Pulmonary artery endothelial cell (primary cell): ENCODE measurements around the gene BLVRA. TPM values are rescaled to one million over a fixed set of nuclear protein-coding genes. Genes with fewer than 3 reads are reported as not detected.
"Not testable (repeated sequence)": the region's sequence is repeated elsewhere in the genome, so short reads cannot be mapped to it uniquely, and the experiment has no call there.

Experiments used
- DNase-seq: peaks from one replicate; pipeline ENCODE4 v3.0.0-alpha.2; 2011; ENCODE audit warnings: low read depth, low spot score
- total RNA-seq: library from RNA; depleted of rRNA; stranded (reverse); fragments of >200 nt; gene quantifications from 2 replicates; pipeline ENCODE4 v1.2.3, GENCODE V29; 2014

The BLVRA gene
- total RNA-seq, 1 donor from 2014 or later, result 40.1 TPM

DNA sequence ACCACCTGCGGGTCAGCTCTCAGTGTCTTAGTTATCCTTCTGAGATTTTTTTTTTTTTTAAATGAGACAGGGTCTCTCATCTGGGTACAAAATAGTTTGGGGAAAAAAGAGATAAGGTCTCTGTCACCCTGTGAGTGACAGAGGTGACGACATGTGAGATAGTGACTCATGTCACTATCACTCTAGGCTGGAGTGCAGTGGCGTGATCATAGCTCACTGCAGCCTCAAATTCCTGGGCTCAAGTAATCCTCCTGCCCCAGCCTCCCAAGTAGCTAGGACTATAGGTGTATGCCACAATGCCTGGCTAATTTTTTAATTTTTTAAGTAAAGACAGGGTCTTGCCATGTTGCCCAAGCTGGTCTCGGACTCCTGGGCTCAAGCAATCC is 10.4 kb downstream of the BLVRA start:
- DNase-seq, result no peak

DNA sequence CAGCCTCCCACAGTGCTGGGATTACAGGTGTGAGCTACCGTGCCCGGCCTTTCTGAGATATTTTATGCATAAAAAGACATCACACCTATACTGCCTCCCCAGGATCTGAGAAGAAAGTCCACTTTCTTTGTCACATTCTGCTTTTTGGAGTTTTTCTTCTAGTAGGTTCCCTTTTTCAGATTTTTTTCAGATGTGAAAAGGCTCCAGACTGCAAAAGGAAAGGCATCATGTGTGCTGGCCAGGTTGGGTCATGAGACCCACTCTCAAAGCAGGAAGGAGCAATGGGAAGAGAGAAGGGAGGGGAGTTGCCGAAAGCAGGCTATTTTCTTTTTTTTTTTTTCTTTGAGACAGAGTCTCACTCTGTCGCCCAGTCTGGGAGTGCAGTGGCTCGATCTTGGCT is 10.8 kb downstream of the BLVRA start:
- no peak for DNase-seq

DNA sequence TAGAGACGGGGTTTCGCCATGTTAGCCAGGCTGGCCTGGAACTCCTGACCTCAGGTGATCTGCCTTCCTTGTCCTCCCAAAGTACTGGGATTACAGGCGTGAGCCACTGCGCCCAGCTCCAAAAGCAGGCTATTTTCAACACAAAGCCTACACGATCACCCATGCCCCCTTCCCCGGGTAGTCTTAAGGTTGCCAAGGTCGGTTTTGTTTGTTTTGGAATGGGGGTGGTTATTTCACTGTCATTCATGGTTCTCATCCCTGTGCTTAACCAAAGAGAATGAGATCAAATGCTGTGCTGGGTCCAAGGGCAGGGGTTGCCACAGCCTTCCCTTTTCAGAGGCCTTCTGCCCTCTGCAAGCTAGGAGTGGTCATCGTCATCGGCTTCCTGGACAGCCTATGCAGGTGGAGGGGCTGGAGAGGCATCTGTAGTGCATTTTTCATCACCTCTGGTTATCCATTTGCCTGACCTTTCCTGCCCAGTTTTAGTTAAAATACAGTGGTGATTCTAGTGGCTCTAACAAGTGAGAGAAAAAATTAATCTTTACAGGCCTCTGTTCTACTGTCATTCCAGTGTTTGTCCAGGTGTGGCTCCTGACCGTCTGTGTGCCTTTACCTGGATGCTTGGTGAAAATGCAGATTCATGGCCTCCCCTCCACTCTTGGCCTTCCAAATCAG is 11.4 kb downstream of the BLVRA start:
- DNase-seq, result no peak

DNA sequence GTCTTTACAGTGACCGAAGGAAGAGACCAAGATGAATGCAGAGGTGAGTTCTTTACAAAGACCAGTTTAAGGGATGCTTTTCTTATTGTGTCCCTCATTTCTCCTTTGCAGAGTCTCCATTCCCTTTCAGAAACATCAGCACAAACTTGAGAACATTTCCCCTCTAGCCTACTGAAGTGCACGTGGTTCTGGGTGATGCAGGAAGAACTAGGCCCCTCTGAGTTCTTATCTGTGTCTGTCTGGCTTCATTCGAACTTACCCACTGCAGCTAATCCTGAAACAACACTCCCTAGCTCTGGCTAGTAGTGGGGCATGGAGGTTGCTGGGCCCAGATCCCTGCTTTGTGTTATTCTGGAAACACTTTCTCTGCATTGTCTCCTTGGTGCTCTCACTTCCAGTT is 12.6 kb downstream of the BLVRA start:
- DNase-seq, result no peak

DNA sequence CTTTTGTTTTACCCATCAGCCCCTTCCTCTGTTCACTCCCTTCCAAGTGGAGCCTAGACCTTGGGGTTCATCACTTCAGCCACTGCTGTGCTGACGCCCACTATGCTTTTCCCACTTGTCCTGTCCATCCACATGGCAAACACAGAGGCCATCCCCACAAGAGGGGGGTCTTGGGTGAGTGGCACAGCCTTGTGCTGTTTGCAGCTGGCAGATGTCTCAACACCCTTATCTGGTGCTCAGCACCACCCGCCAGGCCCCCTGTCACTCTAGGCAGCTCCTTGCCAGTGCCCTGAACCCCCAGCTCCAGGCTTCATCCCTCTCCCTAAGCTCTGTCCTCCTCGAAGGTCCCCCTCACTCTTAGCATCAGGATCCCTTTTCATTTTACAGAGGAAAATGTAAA is 13.1 kb downstream of the BLVRA start:
- DNase-seq, result no peak

DNA sequence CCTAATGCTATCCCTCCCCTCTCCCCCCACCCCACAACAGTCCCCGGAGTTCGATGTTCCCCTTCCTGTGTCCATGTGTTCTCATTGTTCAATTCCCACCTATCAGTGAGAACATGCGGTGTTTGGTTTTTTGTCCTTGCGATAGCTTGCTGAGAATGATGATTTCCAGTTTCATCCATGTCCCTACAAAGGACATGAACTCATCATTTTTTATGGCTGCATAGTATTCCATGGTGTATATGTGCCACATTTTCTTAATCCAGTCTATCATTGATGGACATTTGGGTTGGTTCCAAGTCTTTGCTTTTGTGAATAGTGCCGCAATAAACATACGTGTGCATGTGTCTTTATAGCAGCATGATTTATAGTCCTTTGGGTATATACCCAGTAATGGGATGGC is 14.8 kb downstream of the BLVRA start:
- not testable (repeated sequence) for DNase-seq

DNA sequence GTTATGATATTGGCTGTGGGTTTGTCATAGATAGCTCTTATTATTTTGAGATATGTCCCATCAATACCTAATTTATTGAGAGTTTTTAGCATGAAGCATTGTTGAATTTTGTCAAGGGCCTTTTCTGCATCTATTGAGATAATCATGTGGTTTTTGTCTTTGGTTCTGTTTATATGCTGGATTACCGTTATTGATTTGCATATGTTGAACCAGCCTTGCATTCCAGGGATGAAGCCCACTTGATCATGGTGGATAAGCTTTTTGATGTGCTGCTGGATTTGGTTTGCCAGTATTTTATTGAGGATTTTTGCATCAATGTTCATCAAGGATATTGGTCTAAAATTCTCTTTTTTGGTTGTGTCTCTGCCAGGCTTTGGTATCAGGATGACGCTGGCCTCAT is 16.8 kb downstream of the BLVRA start:
- not testable (repeated sequence) for DNase-seq

DNA sequence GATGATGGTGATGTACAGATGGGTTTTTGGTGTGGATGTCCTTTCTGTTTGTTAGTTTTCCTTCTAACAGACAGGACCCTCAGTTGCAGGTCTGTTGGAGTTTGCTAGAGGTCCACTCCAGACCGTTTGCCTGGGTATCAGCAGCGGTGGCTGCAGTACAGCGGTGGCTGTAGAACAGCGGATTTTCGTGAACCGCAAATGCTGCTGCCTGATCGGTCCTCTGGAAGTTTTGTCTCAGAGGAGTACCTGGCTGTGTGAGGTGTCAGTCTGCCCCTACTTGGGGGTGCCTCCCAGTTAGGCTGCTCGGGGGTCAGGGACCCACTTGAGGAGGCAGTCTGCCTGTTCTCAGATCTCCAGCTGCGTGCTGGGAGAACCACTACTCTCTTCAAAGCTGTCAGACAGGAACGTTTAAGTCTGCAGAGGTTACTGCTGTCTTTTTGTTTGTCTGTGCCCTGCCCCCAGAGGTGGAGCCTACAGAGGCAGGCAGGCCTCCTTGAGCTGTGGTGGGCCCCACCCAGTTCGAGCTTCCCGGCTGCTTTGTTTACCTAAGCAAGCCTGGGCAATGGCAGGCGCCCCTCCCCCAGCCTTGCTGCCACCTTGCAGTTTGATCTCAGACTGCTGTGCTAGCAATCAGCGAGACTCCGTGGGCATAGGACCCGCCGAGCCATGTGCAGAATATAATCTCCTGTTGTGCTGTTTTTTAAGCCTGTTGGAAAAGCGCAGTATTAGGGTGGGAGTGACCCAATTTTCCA is 20.0 kb downstream of the BLVRA start:
- not testable (repeated sequence) for DNase-seq

DNA sequence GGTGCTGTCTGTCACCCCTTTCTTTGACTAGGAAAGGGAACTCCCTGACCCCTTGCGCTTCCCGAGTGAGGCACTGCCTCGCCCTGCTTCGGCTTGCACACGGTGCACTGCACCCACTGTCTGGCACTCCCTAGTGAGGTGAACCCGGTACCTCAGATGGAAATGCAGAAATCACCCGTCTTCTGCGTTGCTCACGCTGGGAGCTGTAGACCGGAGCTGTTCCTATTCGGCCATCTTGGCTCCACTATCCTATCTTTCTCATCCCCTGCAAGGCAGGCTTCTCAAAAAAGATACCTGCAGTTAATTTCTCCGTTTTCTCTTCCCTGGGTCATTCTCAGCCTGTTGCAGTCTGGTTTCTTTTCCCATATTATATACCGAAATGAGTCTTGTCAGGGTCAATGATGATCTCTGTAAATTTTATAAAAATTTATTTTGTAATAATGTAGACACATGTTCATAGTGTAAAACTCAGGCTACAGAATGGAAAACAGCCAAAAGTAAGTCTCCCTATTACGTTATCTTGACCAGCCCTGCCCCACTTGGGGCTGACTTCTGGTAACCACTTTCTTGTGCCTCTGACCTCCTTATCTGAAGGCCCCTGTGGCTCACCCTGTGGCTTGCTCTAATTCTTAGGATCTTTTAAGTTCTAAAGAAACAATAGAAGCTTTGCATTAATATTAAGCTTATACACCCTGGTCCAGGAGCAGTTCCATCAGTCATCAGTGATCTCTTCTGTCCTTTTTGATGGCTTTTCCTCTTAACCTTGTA is 20.7 kb downstream of the BLVRA start:
- no peak for DNase-seq

DNA sequence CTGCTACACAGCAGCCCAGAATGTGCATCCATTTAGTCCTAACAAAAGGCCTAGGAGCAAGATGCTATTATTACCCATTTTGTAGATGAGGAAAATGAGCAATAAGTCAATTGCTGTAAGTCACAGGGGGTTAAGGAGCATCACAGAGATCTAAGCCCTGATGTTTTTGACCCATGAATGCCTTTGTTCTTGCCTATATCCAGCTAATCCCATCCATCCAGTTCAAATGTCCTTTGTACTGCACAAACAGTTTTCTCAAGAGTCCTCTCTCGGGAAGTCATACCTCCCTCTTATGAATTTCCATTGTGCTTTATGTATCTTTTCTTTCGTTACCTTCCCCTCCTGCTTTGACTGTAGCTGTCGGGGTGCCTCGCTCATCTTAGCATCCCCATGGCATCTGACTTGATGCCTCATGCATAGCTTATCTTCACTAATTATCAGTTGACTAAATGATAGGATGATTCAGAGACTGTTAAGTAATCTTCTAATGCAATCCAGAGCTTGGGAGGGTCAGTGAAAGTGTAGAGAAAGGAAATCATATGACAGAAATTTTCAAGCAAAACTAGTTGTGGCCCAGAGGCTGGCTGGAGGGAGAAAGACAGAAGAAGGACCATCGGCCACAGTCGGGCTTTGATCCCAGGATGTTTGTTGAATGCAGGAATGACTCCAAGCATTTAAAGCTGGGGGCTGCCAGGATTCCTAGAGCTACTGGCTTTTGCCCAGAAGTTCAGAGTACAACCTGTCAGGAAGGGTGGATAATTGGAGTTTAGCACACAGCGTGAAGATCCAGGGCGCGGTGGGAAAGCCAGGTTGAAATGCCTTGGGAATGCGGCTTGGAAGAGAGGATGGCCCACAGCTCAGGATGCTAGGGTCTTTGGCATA is 23.5 kb downstream of the BLVRA start:
- DNase-seq, result no peak

DNA sequence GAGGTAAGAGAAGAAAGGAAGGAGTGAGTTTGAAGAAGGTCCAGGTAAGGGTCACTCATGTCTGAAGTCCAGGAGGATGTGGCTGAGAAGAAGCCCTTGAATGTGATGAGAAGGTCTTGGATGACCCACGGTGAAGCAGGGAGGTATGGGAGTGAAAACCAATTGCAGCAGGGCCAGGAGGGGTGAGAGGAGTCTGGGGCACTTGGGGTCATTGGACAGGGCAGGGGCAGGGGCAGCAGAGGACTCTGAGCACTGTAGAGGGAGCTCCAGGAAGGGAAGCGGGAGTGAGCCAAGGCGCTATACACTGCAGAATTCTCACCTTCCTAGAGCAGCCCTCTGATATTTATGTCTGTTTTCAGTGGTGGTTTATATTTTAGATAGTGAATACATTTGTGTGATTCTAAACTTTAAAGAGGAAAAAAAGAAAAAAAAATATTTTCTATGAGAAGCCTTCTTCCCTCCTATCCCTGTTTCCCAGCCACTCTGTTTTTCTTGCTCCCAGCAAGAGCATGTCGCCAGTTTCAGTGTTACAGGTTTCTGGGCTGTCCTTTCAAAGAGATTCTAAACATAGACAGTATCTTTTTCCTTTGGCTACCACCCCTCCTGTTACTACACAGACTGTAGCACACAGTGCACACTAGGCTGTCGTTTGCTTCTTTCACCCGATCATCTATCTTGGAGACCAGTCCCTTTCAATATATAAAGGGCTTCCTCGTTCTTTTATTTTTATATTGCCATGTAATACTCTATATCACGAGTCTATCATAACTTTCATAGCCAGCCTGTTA is 24.5 kb downstream of the BLVRA start:
- DNase-seq, result no peak

DNA sequence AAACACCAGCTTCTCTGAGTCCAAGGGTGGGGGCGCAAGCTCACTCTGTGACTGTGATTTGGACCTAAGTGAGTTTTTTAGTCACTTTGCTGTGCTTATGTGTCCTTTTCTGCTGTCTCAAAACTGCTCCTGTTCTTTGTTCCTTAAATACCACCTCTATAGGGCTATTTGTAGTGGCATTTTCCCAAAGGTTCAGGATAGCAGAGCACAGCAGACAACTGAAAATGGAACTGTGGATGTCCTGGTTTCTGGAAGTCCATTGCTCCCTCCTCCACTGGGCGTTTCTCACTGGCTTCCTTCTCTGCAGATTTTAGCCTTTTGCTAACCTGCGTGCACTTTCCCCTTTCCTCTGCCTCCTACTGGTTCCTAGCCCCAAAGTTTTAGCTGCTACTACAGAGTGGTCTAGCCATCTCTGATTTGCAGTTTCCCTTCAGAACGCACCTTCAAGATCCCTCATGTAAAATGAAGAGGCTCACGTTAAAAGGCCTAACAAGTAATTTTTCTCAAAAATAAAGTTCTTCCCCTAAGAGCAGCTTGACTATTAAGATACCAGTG is 25.6 kb downstream of the BLVRA start:
- DNase-seq, result no peak

DNA sequence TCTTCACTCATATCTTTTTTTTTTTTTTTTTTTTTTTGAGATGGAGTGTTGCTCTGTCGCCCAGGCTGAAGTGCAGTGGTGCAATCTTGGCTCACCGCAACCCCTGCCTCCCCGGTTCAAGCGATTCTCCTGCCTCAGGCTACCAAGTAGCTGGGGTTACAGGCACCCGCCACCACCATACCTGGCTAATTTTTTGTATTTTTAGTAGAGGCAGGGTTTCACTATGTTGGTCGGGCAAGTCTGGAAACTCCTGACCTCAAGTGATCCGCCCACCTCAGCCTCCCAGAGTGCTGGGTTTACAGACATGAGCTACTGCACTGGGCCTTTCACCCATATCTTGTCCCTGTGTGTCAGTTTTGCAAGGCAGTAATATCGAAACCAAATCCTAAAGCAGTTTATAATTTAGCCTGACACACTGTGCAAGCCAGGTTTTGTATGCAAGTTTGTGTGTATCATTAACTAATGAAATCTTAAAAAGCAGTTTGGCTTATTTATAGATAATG is 26.2 kb downstream of the BLVRA start:
- not testable (repeated sequence) for DNase-seq

DNA sequence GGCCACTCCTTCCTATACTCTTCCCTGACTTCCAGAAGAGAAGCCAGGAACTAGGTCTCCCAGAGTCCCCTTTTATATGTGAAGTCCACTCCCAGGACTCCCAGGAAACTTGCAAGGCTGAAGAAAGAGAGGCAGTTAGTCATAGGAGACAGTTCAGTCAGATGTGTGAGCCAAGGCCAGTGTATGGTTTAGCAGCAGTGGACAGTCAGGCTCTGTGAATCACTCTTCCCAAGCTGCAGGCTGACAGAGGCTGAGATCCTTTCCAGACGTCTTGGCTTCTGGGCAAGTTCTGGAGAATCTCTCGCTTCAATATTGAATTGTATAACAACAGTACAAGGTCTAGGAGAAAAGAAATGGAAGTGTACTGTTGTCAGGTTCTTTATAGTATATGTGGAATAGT is 26.9 kb downstream of the BLVRA start:
- no peak for DNase-seq

DNA sequence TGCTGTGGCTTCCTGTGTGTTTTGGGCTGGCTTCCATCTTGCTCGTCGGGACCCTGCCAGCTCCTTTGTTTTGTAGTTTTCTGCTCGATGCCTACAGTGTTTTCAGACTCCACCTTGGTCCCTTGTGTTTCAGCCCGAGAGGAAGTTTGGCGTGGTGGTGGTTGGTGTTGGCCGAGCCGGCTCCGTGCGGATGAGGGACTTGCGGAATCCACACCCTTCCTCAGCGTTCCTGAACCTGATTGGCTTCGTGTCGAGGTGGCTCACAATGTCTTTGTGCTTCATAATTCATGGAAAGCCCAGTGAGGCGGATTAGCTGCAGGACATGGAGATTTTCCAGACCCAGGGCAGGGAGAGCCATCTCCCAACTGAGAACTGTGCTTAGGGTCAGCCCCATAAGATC is 29.3 kb downstream of the BLVRA start:
- DNase-seq, result no peak

DNA sequence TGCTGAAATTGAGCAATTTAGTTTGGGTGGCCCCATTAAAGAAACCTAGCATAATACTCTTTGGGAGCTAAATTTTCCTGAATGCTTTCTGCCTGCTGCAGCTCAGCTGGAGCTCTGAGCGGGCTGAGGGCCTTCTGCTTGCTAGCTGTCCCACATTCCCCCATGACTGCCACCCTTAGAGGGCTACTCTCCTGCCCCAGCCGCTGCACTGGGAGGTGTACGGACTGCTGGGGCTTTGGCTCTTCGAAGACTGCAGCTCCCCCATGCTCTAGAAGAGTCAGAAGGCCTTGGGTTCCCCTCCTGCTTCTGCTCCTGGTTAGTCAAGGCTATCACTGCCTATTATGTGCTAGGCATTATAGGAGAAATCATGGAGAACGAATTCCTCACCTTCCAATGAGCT is 31.5 kb downstream of the BLVRA start:
- no peak for DNase-seq

DNA sequence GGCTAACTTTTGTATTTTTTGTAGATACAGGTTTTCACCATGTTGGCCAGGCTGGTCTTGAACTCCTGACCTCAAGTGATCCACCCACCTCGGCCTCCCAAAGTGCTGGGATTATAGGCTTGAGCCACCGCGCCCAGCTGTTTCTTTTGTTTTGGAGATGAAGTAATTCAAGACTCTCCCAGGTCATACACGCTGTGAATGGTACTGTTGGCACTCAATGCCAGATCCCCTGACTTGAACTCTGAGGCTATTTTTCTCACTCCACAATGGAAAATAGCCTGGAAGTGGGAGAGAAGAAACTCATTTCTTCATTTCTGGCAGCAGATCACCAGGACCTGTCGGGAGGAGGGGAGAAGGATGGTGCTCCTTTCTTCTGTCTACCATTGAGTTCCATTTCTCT is 32.4 kb downstream of the BLVRA start:
- DNase-seq, result no peak

DNA sequence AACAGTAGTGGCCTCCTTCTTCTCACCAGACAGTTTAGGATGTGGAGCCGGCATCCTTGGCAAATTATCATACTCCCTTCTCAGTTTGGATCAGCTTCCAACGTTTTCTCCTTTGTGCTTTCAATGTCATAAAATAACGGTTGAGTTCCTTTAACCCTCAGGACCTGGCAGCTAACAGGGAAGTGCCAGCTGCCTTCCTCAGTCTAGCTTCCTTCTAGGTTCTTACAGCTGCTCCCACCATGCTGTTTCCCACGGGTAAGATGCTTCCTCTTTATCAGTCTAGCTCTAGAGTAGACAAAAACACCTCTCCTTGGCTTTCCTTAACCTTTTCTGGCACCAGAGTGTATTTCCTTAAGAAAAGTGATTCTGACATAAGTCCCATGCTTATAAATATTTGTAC is 33.2 kb downstream of the BLVRA start:
- DNase-seq, result no peak

DNA sequence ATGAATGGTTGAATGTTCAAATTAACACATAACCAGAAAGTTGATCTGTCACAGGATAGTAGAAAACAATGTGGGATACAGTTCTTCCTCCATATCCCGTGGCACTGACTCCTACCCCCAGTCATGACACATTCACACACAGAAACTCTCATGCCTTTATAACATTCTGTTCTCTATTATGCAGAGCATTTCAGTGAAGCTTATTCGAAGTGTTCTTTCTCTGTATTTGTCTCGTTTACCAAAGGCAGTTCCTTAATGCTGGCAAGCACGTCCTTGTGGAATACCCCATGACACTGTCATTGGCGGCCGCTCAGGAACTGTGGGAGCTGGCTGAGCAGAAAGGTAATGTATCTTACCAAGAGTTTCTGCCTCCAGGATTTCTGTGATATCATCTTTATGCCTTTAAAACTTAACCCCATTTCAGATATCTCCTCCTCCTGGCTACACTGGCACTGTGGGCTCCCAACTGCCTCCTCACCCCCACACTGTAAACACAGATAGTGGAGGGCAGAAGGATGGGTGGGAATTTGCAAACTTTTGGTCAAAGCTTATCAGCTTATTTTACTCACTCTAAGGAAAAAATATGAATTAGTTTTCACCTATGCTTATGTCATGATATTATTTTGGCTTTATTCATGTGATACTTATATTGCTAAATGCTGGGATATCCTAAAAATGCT is 34.1 kb downstream of the BLVRA start:
- no peak for DNase-seq

DNA sequence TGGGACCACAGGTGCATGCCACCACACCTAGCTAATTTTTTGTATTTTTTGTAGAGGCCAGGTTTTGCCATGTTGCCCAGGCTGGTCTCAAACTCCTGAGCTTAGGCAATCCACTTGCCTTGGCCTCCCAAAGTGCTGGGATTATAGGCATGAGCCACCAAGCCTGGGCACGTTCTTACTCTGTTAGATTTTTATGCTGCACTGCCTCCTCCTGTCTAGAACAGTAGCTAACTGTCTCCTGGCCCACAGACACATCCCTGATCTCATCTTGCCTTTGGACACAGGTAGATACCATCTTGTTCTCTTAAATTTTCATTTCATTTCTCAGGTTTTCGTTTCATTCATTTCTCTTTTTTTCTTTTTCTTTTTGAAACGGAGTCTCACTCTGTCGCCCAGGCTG is 41.1 kb downstream of the BLVRA start:
- DNase-seq, result no peak
